Gastroesophageal sphincter (tissue), 3 donors: ENCODE results near the gene GDPGP1.
"Not testable (repeated sequence)": the region's sequence is repeated elsewhere in the genome, so short reads cannot be mapped to it uniquely, and the experiment has no call there.

Experiments
- EP300 ChIP-seq: sonication (generic); formaldehyde crosslinking; IDR thresholded peaks from one replicate; pipeline ENCODE4 v1.6.1; 2017; ENCODE audit warnings: antibody characterized with exemption, mild to moderate bottlenecking
- POLR2A ChIP-seq, 2 donors: fragments of 450-650 bp; IDR thresholded peaks; one replicate each; pipeline ENCODE4 v1.6.1; 2017; ENCODE audit warnings: antibody characterized with exemption in 2 of 2, mild to moderate bottlenecking in 2 of 2, moderate library complexity in 1 of 2
- POLR2AphosphoS5 ChIP-seq: sonication (generic); formaldehyde crosslinking; IDR thresholded peaks from one replicate; pipeline ENCODE4 v1.6.1; 2017; ENCODE audit warnings: antibody characterized with exemption
- TF ChIP-seq, protein P1 (sequence below), 4 experiments: fragments of 200-600 bp in 2 of 4; fragments of 450-650 bp in 2 of 4; sonication (generic) in 1 of 4; IDR thresholded peaks; one replicate each; pipeline ENCODE4 v1.5.1; 2017 to 2019; ENCODE audit warnings: antibody characterized with exemption in 4 of 4, mild to moderate bottlenecking in 2 of 4, moderate library complexity in 2 of 4

DNA sequence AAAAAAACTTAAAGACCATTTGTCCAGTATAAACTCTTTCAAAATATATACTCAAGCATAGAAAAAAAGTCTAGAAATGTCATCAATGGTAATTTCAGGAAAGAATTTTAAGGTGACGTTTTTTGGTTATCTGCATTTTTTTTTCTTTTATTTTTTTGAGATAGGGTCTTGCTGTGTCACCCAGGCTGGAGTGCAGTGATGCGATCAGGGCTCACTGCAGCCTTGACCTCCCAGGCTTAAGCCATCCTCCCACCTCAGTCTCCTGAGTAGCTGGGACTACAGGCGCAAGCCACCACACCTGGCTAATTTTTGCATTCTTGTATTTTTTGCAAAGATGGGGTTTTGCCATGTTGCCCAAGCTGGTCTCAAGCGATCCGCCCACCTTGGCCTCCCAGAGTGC is 46.7 kb downstream of the GDPGP1 start:
- not testable (repeated sequence) for TF ChIP-seq POLR2A (IDR thresholded peaks at IDR 0.05); EP300; POLR2AphosphoS5
- TF ChIP-seq, protein P1, sequence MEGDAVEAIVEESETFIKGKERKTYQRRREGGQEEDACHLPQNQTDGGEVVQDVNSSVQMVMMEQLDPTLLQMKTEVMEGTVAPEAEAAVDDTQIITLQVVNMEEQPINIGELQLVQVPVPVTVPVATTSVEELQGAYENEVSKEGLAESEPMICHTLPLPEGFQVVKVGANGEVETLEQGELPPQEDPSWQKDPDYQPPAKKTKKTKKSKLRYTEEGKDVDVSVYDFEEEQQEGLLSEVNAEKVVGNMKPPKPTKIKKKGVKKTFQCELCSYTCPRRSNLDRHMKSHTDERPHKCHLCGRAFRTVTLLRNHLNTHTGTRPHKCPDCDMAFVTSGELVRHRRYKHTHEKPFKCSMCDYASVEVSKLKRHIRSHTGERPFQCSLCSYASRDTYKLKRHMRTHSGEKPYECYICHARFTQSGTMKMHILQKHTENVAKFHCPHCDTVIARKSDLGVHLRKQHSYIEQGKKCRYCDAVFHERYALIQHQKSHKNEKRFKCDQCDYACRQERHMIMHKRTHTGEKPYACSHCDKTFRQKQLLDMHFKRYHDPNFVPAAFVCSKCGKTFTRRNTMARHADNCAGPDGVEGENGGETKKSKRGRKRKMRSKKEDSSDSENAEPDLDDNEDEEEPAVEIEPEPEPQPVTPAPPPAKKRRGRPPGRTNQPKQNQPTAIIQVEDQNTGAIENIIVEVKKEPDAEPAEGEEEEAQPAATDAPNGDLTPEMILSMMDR (IDR thresholded peaks at IDR 0.05): not testable (repeated sequence)
